Fibroblast of mammary gland (primary cell): Measurements from ENCODE around the gene ATF2.
A peak's percentile ranks its signal among the peaks of the same experiment; 100 is the strongest.
"Not testable (repeated sequence)": the region's sequence is repeated elsewhere in the genome, so short reads cannot be mapped to it uniquely, and the experiment has no call there.

ENCODE experiments used
- DNase-seq: peaks from one replicate; pipeline ENCODE4 v3.0.0-alpha.2; 2010; ENCODE audit warnings: low read depth
- H3K4me3 ChIP-seq: 2 replicates; pipeline ENCODE4 v1.5.1; 2011; ENCODE audit warnings: low read depth, mild to moderate bottlenecking, low read length, moderate library complexity; ENCODE audit not compliant: control insufficient read depth
- CTCF ChIP-seq: conservative IDR thresholded peaks from 2 replicates; pipeline ENCODE4 v1.5.1; 2011; ENCODE audit warnings: low read depth, low read length, inconsistent platforms; ENCODE audit not compliant: control insufficient read depth, insufficient read depth

The ATF2 gene

GRCh38 chr2:175111200-175111657, 56.8 kb downstream of the ATF2 start:
- peak; percentile 66 for DNase-seq
- H3K4me3 ChIP-seq: no peak overlapping the region
- peak; percentile 67 for TF ChIP-seq CTCF

- DNase-seq: not testable (repeated sequence)
Observed at GRCh38 chr2:175108091-175108490, 59.9 kb downstream of the ATF2 start.

GRCh38 chr2:175107146-175107545, 60.9 kb downstream of the ATF2 start:
- H3K4me3 ChIP-seq: no peak overlapping the region
- TF ChIP-seq CTCF: no peak
- no peak for DNase-seq

More at GRCh38 chr2:175108091-175108490, 59.9 kb downstream of the ATF2 start:
- not testable (repeated sequence) for H3K4me3 ChIP-seq

GRCh38 chr2:175103191-175103590, 64.8 kb downstream of the ATF2 start:
- DNase-seq: no peak
- H3K4me3 ChIP-seq: no peak overlapping the region
- TF ChIP-seq CTCF: no peak

- no peak for DNase-seq
- no peak for TF ChIP-seq CTCF
- H3K4me3 ChIP-seq: no peak overlapping the region
Observed at GRCh38 chr2:175101514-175101913, 66.5 kb downstream of the ATF2 start.

- DNase-seq: peak; percentile 77
- no peak for TF ChIP-seq CTCF
- no peak overlapping the region for H3K4me3 ChIP-seq
Observed at GRCh38 chr2:175097297-175097696, 70.7 kb downstream of the ATF2 start.

GRCh38 chr2:175084117-175084516, 83.9 kb downstream of the ATF2 start:
- not testable (repeated sequence) for DNase-seq, H3K4me3 ChIP-seq

- TF ChIP-seq CTCF: no peak
- H3K4me3 ChIP-seq: no peak overlapping the region
- no peak for DNase-seq
Observed at GRCh38 chr2:175080479-175080878, 87.5 kb downstream of the ATF2 start.
